ENCODE data around the gene S100A10. TPM values are rescaled to one million over a fixed set of nuclear protein-coding genes. Genes with fewer than 3 reads are reported as not detected.

Gene S100A10
- total RNA-seq, 1 donor from 2014 or later, result 219 TPM

DNA sequence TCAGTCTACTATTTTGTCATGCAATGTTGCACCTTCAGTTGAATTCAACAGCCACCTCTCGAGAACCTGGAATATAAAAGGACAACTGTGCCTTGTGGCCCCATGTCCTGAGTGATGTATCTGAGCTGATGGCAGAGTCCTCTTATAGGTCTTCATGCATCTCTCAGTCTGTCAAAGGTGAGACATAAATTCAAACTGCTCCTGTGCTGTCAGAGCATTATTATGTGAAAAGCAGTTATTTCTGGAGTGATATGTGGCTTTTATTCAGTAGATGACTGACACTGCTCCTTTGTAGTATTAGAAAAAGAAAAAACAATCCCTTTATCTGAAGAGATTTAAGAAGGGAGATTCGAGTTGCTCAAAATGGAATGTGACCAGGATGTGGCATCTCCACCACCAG lies 8.4 kb downstream of the S100A10 start:
- TF ChIP-seq, protein P1, sequence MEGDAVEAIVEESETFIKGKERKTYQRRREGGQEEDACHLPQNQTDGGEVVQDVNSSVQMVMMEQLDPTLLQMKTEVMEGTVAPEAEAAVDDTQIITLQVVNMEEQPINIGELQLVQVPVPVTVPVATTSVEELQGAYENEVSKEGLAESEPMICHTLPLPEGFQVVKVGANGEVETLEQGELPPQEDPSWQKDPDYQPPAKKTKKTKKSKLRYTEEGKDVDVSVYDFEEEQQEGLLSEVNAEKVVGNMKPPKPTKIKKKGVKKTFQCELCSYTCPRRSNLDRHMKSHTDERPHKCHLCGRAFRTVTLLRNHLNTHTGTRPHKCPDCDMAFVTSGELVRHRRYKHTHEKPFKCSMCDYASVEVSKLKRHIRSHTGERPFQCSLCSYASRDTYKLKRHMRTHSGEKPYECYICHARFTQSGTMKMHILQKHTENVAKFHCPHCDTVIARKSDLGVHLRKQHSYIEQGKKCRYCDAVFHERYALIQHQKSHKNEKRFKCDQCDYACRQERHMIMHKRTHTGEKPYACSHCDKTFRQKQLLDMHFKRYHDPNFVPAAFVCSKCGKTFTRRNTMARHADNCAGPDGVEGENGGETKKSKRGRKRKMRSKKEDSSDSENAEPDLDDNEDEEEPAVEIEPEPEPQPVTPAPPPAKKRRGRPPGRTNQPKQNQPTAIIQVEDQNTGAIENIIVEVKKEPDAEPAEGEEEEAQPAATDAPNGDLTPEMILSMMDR (IDR thresholded peaks at IDR 0.05; ENCODE audit: unreplicated experiment), result no peak
- Mint-ChIP-seq H3K27ac (no peak overlapping the region), H3K36me3 (peaks cover 41% of the 10 kb centered on the region), H3K9me3 (no peaks in the 10 kb centered on the region), H3K27me3 (ENCODE audit: low read depth) (no peaks in the 10 kb centered on the region), H3K4me1 (peaks cover 45% of the 10 kb centered on the region), H3K4me3 (no peak overlapping the region)
- no peak for DNase-seq (ENCODE audit: low spot score in 2 of 2, unreplicated experiment in 2 of 2)

DNA sequence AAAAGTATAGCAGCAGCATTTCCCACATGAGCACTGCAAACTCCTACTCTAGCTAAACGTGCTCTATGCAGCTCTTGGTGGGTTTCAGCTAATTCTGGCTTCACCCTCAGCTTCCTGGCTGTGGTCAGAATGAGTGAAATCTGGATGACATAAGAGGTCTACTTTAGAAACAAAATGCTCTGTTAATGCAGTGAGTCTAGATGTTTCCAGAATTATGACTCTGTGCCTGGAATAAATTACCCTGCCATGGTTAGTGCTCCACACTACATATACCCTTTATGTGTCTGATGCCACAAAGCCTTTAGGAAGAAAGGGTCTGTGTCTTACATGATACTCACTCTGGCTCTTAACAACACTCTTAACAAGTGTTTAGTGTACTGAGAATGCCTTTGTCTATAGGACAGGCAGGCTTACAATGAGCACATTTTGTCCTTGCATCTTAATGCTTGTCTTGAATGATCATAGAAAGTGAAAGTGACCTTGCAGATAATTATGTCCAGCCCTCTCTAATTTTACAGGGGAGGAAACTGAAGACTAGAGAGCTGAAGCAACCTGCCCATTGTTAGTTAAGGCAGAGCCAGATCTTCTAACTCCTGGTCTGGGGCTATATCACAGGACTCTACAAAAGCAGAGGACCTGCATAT lies 9.2 kb downstream of the S100A10 start:
- no peak overlapping the region for H3K4me3 Mint-ChIP-seq
- H3K4me1 Mint-ChIP-seq, result peaks cover 43% of the 10 kb centered on the region
- no peaks in the 10 kb centered on the region for H3K27me3 Mint-ChIP-seq (ENCODE audit: low read depth)
- TF ChIP-seq, protein P1 (IDR thresholded peaks at IDR 0.05; ENCODE audit: unreplicated experiment), result no peak
- no peak overlapping the region for H3K27ac Mint-ChIP-seq
- no peaks in the 10 kb centered on the region for H3K9me3 Mint-ChIP-seq
- H3K36me3 Mint-ChIP-seq, result peaks cover 41% of the 10 kb centered on the region
- DNase-seq (ENCODE audit: low spot score in 2 of 2, unreplicated experiment in 2 of 2), result no peak

DNA sequence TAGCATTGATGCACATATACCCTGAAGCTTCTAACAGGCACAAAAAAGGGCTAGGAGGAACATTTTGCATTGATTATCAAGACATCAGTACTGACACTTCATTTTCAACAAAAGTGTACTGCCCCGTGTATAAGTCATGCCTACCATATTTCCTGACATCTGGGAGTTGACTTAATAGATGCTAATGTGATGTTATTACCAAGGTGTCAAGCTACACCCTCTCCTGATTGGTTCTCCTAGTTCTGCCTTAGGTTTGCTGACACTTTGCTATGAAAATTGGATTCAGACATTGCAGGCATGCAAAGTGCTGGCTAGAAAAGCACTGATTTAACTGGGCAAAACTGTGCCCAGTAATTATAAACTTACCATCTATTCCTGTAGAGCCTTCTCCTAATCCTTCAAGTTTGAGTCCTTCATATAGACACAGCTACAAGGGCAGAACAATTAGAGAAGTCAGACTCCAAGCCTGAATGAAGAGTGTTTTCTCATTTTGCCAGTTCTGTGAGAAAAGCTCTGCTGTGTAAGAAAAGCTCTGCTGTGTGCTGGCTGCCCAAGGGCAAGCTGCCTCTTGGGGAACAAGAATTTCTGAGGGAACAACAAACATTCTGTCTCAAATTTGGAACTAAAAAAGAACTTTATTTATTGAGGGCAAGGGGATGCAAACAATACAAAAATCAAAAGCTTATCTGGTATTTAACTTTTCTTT lies 11.2 kb downstream of the S100A10 start:
- no peak for DNase-seq (ENCODE audit: low spot score in 2 of 2, unreplicated experiment in 2 of 2)
- Mint-ChIP-seq H3K36me3 (peaks cover 41% of the 10 kb centered on the region), H3K4me3 (no peak overlapping the region), H3K9me3 (no peaks in the 10 kb centered on the region), H3K27me3 (ENCODE audit: low read depth) (no peaks in the 10 kb centered on the region), H3K4me1 (peaks cover 39% of the 10 kb centered on the region), H3K27ac (peak overlapping the region; percentile 39)
- TF ChIP-seq, protein P1 (IDR thresholded peaks at IDR 0.05; ENCODE audit: unreplicated experiment), result no peak

DNA sequence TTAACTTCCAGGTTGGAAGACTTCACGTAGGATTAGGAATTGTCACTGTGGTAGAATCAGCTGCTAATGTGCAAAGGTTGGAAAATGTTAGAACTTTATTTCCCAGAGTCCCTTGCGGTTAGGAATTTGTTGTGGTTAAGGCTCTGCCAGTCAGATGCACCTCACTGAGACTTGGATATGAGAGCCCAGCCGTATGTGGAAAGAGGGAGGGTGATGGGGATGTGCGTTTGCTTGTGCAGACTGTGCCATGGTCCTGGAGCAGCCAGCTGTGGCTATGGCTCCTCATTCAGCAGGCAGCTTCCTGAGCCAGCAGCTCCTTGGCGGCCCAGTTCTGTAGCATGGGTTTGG lies 12.5 kb downstream of the S100A10 start:
- Mint-ChIP-seq H3K36me3 (peaks cover 37% of the 10 kb centered on the region), H3K27me3 (ENCODE audit: low read depth) (no peaks in the 10 kb centered on the region), H3K4me3 (no peak overlapping the region), H3K9me3 (no peaks in the 10 kb centered on the region), H3K4me1 (peaks cover 44% of the 10 kb centered on the region), H3K27ac (peak overlapping the region; percentile 7)
- DNase-seq (ENCODE audit: low spot score in 2 of 2, unreplicated experiment in 2 of 2), result no peak
- TF ChIP-seq, protein P1 (IDR thresholded peaks at IDR 0.05; ENCODE audit: unreplicated experiment), result no peak

DNA sequence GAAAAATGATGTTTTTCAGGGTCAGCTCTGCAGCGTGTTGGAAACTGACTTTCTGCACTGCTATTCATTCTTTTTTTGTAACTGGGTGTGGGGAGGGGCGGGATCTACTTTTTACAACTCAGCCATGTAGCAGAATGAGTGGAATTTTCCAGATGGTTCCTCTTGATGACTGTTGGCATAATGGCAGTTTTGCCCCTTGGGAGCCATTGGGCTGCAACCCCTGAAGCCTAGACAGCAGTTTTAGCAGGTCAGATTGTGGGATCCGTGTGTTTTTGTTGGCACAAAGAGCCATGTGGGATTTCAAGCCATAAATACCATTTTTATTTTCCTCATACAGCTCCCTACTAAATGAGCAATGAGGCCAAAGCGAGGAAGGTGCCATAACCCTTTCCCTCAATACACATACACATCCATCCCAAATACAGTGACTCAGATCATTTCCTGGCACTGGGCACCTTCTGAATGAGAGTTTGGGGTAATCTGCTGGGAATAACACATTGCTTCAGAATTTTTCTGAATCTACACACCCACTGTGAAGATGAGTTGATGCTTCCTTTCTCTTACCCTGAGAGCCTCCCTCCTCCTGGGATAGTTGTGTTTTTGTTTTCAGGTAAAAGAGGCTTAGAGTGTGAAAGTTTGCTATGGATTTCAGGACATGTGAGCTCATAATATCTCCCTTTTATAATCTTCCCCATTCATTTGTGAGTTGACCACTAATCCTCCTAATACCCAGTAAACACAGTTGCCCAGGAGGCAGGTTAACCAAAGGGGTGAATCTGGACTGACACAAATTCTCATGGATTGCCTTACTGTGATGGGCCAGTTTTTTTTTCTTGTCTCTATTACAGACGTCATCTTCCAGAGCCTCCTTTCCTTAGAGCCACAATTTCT lies 13.1 kb downstream of the S100A10 start:
- Mint-ChIP-seq H3K27ac (peak overlapping the region; percentile 50), H3K27me3 (ENCODE audit: low read depth) (no peaks in the 10 kb centered on the region), H3K9me3 (no peaks in the 10 kb centered on the region), H3K36me3 (peaks cover 33% of the 10 kb centered on the region), H3K4me1 (peaks cover 46% of the 10 kb centered on the region), H3K4me3 (no peak overlapping the region)
- TF ChIP-seq, protein P1 (IDR thresholded peaks at IDR 0.05; ENCODE audit: unreplicated experiment), result no peak
- no peak for DNase-seq (ENCODE audit: low spot score in 2 of 2, unreplicated experiment in 2 of 2)
